ENCODE data around the gene MPP3. TPM values are rescaled to one million over a fixed set of nuclear protein-coding genes. Genes with fewer than 3 reads are reported as not detected.
"Not testable (repeated sequence)": the region's sequence is repeated elsewhere in the genome, so short reads cannot be mapped to it uniquely, and the experiment has no call there.

Gene MPP3
- 9.8 and 10.2 TPM in 2 replicates for total RNA-seq

GRCh38 chr17:43832976-43833829, at the start of gene MPP3:
MPP3 (minus strand) TSS chr17:43833146; CDS start chr17:43831906, 1,240 bp downstream.
- no peak for DNase-seq (ENCODE audit: low read depth, low spot score)

GRCh38 chr17:43881758-43882505, 49.0 kb upstream of the MPP3 start:
- DNase-seq (ENCODE audit: low read depth, low spot score) = no peak

- DNase-seq (ENCODE audit: low read depth, low spot score) = no peak
Measured at GRCh38 chr17:43881181-43881580, 48.2 kb upstream of the MPP3 start.

- DNase-seq (ENCODE audit: low read depth, low spot score) = no peak
Measured at GRCh38 chr17:43880420-43880991, 47.6 kb upstream of the MPP3 start.

GRCh38 chr17:43879723-43880419, 46.9 kb upstream of the MPP3 start:
- DNase-seq (ENCODE audit: low read depth, low spot score) = no peak

GRCh38 chr17:43878260-43879175, 45.6 kb upstream of the MPP3 start:
- peak; percentile 19 for DNase-seq (ENCODE audit: low read depth, low spot score)

GRCh38 chr17:43877451-43878155, 44.7 kb upstream of the MPP3 start:
- no peak for DNase-seq (ENCODE audit: low read depth, low spot score)

GRCh38 chr17:43877031-43877430, 44.1 kb upstream of the MPP3 start:
- no peak for DNase-seq (ENCODE audit: low read depth, low spot score)

- no peak for DNase-seq (ENCODE audit: low read depth, low spot score)
Measured at GRCh38 chr17:43875476-43876147, 42.7 kb upstream of the MPP3 start.

- DNase-seq (ENCODE audit: low read depth, low spot score) = no peak
Measured at GRCh38 chr17:43874293-43874692, 41.3 kb upstream of the MPP3 start.

GRCh38 chr17:43873815-43874214, 40.9 kb upstream of the MPP3 start:
- no peak for DNase-seq (ENCODE audit: low read depth, low spot score)

- no peak for DNase-seq (ENCODE audit: low read depth, low spot score)
Measured at GRCh38 chr17:43873091-43873490, 40.1 kb upstream of the MPP3 start.

GRCh38 chr17:43871946-43872690, 39.2 kb upstream of the MPP3 start:
- no peak for DNase-seq (ENCODE audit: low read depth, low spot score)

GRCh38 chr17:43869031-43869430, 36.1 kb upstream of the MPP3 start:
- DNase-seq (ENCODE audit: low read depth, low spot score) = not testable (repeated sequence)

- DNase-seq (ENCODE audit: low read depth, low spot score) = no peak
Measured at GRCh38 chr17:43868226-43868994, 35.5 kb upstream of the MPP3 start.

GRCh38 chr17:43864161-43864984, 31.4 kb upstream of the MPP3 start:
- no peak for DNase-seq (ENCODE audit: low read depth, low spot score)

GRCh38 chr17:43861960-43862359, 29.0 kb upstream of the MPP3 start:
- no peak for DNase-seq (ENCODE audit: low read depth, low spot score)

Measured in pulmonary artery endothelial cell (primary cell).